ENCODE results near the gene RBM6.
"Not testable (repeated sequence)": the region's sequence is repeated elsewhere in the genome, so short reads cannot be mapped to it uniquely, and the experiment has no call there.

RBM6 gene

GRCh38 chr3:49939858-49940666 is at the start of gene RBM6:
RBM6 (plus strand) TSS chr3:49940150; CDS start chr3:49962642, 22,492 bp downstream.
- DNase-seq, result peak; percentile 90

- DNase-seq, result no peak
Measured at GRCh38 chr3:49895791-49896190, 44.2 kb upstream of the RBM6 start.

- DNase-seq, result no peak
Measured at GRCh38 chr3:49896345-49896744, 43.6 kb upstream of the RBM6 start.

GRCh38 chr3:49898991-49899390 is 41.0 kb upstream of the RBM6 start:
- no peak for DNase-seq

- DNase-seq, result no peak
Measured at GRCh38 chr3:49899815-49900214, 40.1 kb upstream of the RBM6 start.

GRCh38 chr3:49900491-49901153 is 39.3 kb upstream of the RBM6 start:
- no peak for DNase-seq

- no peak for DNase-seq
Measured at GRCh38 chr3:49901366-49902339, 38.3 kb upstream of the RBM6 start.

GRCh38 chr3:49902511-49903345 is 37.2 kb upstream of the RBM6 start:
- no peak for DNase-seq

GRCh38 chr3:49903451-49904424 is 36.2 kb upstream of the RBM6 start, which contains the start of gene MST1R:
MST1R (minus strand) TSS chr3:49903873; CDS start chr3:49903609, 264 bp downstream.
- no peak for DNase-seq

- not testable (repeated sequence) for DNase-seq
Measured at GRCh38 chr3:49904448-49904847, 35.5 kb upstream of the RBM6 start.

- no peak for DNase-seq
Measured at GRCh38 chr3:49906073-49906743, 33.7 kb upstream of the RBM6 start.

- DNase-seq, result no peak
Measured at GRCh38 chr3:49908373-49909199, 31.4 kb upstream of the RBM6 start.

- DNase-seq, result no peak
Measured at GRCh38 chr3:49910409-49911123, 29.4 kb upstream of the RBM6 start.

- no peak for DNase-seq
Measured at GRCh38 chr3:49911124-49911420, 28.9 kb upstream of the RBM6 start.

- no peak for DNase-seq
Measured at GRCh38 chr3:49911611-49912010, 28.3 kb upstream of the RBM6 start.

GRCh38 chr3:49912881-49913281 is 27.1 kb upstream of the RBM6 start:
- no peak for DNase-seq

- DNase-seq, result no peak
Measured at GRCh38 chr3:49914906-49915305, 25.0 kb upstream of the RBM6 start.

- DNase-seq, result no peak
Measured at GRCh38 chr3:49916686-49917085, 23.3 kb upstream of the RBM6 start.
